ENCODE measurements around the gene KCNB1.

Gene KCNB1

DNA sequence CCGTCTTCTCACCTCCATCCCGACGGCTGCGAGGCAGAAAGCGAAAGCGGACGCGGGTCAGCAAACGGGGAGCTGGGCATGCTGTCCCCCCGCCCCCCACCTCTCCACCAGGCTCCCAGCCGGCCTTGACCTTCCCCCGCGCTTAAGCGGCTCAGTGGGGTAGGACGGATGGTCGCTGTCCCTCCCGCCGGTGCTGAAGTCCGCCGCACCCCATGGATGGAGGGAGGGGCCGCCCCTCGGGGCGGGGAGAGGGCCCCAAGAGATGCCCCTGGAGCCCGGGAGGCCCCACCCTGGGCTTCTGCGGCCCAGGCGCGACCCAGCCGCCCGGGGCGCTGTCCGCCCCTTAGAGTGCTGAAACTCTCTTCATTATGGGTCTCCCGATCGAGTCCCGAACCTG, at the start of gene KCNB1:
Gene KCNB1, minus strand, starts transcription at position 48 of the 397 bp plus-strand sequence. CDS start 188 bp downstream, outside the sequence.
- peak; percentile 27 for DNase-seq (ENCODE audit: low read depth)

DNA sequence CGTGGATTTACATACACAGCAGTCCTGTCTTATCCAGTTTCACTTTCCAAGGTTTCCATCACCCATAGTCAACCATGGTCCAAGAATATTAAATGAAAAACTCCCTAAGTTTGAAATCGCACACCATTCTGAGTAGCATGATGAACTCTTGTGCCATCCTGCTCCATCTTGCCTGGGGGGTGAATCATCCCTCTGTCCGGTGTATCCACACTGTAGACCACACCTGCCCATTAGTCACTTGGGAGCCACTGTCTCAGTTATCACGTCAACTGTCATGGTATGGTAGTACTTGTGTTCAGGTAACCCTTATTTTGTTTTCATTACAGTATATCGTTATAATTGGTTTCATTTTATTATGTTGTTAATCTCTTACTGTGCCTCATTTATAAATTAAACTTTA, 47.0 kb upstream of the KCNB1 start:
- no peak for DNase-seq (ENCODE audit: low read depth)

DNA sequence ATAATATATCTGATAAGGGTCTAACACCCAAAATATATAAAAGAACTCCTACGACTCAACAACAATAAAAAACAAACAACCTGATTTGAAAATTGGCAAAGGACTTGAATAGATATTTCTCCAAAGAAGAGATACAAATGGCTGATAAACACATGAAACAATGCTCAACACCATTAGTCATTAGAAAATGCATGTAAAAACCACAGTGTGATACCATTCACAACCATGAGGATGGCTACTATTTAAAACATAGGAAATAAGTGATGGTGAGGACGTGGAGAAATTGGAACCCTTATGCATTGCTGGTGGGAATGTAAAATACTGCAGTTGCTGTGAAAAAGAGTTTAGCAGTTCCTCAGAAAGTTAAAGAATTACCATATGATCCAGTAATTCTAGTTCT, 44.1 kb upstream of the KCNB1 start:
- DNase-seq (ENCODE audit: low read depth): no peak

DNA sequence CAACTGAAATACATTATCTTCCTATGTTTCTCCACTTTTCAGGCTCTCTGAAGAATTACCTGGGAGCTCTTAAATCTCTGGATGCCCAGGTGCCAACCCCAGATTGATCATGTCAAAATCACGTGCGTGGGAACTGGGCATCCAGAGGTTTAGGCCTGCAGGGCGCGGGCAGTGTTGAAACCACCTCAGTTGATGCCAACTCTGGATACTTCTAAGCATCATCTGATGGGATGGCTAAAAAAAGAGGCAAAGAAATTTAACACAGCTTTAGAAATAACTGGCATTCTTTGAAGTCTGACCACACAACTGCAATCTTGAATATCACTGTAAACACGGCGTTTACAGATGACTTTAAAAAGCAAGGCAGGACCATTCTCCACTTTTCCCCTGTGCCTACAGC, 43.6 kb upstream of the KCNB1 start:
- DNase-seq (ENCODE audit: low read depth): no peak

DNA sequence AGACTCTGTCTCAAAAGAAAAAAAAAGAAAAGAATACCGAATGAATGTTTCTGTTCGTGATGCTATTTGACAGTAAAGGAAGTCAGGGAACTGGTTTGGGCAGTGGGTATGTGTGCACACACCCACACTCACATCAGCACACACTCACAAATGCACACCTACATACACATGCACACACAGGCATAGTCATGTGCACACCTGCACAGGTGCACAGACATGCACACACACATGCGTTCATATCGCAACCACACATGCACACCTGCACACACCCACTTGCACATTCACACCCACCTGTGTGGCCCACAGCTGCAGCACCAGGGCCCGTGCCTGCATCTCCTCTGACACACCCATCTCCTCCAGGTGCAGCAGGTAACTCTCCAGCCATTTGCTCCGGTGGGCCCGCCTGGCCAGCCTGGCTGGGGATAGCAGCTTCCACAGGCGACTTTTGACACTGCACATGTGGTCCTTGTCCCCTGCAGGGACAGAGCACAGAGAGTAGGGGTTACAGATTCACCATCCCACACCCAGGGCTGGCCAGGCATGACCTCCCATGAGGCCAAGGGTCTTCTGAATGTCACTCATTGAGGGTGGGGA, 41.4 kb upstream of the KCNB1 start:
- DNase-seq (ENCODE audit: low read depth): no peak

DNA sequence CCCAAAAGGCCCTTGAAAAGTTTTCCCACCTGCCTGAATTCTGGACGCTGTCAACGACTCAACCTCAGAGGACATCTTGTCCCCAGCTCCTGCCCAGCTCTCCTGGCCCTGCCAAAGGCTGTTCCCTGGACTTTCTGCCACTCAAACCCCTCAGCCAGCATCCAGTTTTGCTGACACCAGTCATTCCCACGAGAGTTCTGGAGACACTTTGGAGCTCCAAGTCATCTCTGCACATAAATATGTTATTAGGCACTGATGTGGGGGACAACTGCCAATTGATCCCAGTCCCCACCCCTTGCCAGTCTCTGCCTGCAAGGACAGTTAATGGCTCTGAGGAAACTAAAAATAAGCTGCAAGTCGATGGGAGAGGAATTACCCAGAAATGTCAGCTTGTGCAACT, 38.9 kb upstream of the KCNB1 start:
- no peak for DNase-seq (ENCODE audit: low read depth)

DNA sequence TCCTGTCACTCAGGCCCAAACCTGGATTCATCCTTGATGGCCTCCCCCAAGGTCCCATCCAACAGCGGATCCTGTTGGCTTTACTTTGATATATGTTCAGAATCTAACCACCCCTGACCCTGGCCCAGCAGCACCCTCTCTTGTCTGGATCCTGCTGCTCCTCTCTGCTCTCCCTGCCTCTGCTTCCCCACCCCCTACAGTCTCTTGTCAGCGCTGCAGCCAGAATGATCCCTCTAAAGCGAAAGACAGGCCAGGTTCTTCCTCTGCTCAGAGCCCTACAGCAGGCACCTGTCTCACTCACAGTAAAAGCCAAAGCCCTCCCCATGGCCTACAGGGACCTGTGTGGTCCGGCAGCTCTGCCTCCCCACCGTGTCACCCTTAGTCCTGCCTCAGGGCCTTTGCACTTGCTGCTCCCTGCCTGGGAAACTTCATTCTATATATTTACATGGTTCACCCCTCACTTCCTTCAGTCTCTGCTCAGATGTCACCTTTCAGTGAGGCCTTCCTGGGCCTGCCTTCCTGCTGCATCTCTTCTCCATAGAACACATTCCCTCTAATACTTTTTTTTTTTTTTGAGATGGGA, 37.4 kb upstream of the KCNB1 start:
- no peak for DNase-seq (ENCODE audit: low read depth)

DNA sequence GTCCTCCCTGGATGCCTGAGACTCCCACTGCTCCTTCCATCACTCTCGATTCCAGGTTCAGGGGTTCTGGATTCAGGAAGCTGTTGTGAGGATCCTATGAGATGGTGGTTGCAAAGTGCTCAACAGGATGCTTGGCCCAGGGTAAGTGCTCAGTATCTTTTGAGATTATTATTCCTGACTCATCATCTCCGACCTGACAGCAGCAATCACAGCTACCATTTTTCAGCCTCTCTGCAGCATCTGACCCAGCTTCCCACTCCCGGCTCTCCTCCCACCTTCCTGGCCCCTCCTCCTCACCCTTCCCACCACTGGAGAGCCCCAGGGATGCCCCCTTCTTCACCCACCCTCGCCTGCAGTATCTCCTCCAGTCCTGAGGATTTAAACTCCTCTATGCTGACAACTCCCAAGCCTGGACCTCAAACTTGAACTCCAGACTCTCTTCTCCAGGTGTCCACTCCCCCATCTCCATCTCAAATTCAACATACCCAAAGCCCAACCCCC, 36.8 kb upstream of the KCNB1 start:
- DNase-seq (ENCODE audit: low read depth): no peak

DNA sequence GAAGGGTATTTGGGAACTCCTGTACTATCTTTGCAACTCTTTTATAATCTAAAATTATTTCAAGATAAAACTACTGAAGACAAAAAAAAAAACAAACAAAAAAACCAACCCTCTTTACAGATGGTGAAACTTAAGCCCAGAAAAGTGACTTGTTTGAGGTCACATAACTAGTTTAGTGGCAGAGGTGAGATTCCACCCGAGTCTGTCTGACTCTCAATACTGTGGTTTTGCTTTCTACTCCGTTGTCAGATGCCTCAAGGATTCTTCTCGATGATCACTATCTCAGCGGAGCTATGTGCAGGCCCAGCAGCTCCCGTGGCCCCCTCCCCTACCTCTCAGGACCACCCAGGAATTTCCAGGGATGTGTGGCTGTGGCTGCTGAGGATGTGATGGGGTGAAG, 36.1 kb upstream of the KCNB1 start:
- no peak for DNase-seq (ENCODE audit: low read depth)

DNA sequence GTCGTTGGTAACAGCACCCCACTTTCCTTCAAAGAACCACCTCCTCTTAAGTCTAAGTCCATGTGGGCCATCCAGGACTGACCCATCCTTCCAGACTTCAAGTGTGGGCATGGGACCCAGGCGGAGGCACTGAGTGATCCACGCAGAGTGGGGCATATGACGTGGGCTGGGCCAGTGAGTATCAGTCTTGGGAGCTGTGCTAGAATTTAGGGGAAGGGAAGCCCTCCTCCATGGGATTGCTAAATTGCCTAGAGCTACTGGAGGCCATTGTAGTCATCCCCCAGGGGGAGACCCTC, 35.3 kb upstream of the KCNB1 start:
- no peak for DNase-seq (ENCODE audit: low read depth)

DNA sequence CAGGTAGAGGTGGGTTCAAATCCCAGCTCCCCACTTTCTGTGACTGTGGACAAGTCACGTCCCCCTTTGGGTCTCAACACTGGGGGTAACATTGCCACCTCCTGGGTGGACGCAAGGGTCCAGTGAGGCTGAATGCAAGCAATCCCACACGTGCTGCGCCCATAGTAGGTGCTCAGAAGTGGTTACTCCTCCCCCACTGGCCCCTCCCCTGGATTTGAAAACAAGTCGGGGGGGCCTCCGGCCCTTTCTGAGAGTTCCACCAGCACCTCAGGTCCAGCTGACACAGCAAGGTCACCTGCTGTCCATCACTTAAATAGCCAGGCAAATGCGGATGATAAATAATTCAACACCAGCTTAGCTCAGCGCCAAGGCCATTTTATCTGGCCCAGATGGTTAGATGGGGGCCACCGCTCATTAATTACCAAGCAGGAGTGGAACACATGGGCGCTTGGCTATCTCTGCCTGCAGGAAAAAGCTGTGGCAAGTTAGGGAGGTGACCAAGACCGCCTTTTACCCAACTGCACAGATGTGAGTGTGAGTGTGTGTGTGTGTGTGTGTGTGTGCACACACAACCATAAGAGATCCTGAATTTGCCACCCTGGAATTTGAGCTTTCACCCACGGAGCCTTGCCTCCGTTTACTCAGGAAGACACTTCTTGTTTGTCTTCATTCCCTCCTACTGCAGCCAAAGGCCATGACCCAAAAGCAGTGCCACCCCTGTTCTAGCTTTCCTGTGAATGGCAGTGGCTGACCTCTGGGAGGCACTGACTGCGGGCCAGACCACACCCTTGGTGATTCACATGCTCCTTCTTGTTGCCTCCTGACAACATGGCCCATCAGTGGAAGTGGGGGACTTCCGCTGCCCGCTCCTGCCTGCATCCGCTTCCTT, 34.7 kb upstream of the KCNB1 start:
- no peak for DNase-seq (ENCODE audit: low read depth)

DNA sequence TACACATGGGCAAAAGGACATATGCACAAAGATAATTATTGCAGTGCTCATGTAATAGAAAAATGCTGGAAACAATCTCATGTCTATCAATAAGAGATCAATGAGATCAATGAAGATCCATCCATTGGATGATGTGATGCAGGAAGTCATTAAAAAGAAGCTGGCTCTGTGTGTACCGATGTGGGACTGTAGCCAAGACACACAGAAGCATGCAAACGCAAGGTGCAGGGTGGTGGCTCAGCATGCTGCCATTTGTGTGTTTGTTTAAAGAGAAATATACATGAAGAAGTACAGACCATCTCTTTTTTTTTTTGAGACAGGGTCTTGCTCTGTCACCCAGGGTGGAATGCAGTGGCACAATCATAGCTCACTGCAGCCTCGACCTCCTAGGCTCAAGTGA, 33.1 kb upstream of the KCNB1 start:
- no peak for DNase-seq (ENCODE audit: low read depth)

DNA sequence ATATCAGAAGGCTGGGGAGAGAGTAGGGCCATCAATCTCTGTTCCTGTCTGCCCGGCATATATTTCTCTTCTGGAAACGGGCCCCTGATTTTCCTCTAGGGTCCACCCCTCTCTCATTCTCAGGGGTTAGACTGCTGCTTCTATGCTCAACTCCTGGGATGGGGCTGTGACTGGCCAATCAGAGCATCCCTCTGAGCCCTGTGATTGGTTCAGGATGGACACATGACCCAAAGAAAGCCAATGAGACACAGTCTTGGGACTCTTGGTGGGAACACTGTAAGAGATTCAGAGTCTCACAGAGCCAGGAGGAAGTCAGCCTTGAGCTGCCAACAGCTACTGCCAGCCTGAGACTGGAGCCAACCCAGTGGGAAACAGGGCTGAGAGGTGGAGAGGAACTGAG, 31.0 kb upstream of the KCNB1 start:
- DNase-seq (ENCODE audit: low read depth): no peak

DNA sequence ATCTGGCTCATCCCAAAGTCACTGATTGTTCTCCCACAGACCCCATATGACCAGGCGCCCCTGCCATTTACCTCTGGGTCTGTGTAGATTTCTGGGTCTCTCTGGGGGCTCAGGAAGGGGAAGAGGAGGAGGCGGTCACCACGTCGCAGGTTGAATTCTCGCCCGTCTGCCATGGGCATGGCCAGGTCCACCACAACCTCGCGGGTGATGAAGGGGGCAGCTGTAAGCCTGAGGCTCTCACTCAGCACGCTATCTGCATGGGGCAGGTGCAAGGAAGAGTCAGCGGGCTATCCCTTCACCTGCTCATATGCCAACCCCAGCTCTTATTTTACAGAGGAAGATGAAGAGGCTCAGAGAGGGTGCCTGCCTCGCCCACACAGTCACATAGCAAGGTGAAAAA, 30.5 kb upstream of the KCNB1 start:
- DNase-seq (ENCODE audit: low read depth): no peak

DNA sequence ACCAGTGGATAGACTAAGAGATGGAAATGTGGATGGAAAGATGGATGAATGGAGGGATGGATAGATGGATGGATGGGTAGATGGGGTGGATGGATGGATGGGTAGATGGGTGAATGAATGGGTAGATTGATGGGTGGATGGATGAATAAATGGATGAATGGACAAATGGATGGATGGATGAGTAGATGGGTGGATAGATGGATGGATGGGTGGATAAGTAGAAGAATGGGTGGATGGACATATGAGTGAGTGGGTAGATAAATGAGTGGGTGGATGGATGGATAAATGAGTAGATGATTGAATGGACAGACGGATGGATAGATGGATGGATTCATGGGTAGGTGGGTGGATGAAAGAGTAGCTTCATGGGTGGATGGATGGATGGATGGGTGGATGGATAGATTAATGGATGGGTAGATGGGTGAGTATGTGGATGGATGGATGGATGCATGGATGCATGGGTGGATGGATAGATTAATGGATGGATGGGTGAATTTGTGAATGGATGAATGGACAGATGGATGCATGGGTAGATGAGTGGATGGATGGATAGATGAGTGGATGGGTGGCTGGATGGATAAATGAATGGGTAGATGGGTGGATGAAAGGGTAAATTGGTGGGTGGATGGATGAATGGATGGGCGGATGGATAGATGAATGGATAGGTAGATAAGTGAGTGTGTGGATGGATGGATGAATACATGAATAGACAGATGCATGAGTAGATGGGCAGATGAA, 29.5 kb upstream of the KCNB1 start:
- no peak for DNase-seq (ENCODE audit: low read depth)

DNA sequence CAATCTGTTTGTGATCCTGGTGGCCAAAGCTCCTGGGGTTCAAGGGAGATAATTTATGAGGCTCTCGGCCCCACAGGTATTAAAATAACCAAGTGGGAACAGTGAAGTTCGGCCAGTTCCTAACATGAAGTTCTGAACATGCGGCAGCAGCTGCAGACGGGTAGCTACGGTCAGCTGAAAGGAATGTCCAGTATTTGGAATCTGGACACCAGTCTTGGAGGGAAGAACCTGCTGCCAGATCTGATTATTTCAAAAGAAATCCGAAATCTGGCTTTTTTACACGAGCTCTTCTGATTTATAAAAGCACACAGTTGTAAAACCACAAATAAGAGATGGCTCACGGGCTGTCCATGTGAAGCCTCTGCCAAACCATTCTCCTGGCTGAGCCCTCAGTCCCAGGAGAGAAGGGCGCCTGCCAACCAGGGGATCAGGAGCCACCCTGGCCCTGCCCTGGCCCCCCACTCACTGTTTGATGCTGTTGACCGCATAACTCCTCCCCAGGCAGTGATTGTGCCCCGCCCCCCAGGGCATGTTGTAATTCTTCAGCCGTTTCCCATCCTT, 28.2 kb upstream of the KCNB1 start:
- no peak for DNase-seq (ENCODE audit: low read depth)

DNA sequence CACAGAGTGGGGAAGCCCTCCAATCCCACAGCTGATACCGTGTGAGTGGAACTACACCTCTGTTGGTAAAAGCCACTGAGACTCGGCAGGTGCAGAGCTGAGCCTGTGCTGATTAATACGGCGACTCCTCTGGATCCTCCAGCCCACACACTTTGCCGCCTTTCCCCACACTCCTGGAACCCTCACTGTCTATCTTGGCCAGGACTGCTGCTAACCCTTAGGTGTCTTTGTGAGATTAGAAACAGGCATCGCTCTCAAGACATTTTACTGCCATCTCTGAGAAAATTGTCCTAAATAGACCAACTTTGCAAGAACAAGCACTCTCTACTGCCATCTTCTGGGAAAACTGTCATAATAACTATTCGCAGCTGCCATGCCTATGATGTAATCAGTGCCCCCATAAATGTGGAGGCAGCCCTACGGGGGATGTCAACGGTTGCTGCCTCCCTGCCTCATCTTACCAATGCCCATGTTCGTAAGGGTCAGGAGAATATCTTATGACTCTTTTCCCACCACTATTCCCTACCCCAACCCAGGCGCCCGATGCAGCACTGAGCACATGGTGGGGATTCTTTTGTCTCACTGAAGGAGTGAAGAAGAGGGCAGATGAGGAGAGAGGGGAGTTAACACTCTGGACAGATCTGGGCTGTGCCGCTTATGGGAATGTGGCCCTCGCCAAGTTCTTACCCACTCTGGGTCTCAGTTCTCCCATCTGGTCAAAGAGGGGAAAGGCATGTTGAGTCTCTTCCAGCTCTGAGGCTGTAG, 26.1 kb upstream of the KCNB1 start:
- no peak for DNase-seq (ENCODE audit: low read depth)

DNA sequence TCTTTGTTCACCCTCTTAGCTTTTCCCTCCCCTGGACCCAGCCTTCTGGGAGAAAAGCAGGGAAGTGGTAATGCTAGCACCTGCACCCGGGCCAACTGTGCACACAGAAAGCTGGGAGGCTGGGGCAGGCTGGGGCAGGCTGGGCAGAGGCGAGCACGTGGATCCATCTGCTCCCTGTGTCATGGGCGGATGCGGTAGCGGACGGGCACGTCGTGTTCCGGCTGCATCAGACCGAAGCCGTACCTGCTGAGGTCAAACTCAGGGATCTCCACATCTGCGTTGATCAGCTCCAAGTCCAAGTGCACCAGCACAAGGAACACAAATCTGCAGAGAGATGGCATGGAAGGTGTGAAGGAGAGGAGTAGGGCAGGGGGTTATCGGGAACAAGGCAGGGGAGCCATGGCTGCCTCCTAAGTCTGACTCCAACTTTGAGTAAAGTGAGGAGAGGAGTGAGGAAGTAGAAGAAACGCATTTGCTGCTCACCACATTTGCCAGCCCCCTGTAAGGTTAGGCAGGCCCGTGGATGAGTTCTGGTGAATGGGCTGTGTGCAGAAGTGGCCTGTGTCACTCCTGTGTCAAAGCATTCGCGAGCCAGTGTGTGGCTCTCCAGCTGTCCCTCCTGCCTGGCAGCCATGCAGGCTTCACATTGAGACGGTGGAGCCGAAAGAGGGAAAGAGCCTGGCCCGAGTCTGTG, 25.4 kb upstream of the KCNB1 start:
- no peak for DNase-seq (ENCODE audit: low read depth)

DNA sequence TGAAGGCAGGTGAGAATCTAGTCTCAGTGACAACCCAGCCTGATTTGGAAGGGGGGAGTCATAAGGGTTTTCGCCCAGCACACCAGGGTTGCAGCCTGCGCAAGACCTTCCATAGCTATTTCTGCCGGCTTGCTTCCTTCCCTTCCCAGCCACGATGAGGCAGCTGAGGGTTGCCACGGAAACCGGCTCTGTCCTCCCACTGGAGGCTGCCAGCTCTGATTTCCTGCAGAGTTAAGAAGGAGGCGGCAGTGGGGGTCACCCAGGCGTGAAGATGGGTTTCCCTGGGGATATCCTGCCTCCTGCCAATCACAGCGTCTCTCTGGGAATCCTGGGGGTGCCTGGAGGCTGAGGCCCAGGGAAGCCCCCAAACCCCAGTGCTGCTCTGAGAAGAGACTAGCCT, 23.1 kb upstream of the KCNB1 start:
- DNase-seq (ENCODE audit: low read depth): no peak

DNA sequence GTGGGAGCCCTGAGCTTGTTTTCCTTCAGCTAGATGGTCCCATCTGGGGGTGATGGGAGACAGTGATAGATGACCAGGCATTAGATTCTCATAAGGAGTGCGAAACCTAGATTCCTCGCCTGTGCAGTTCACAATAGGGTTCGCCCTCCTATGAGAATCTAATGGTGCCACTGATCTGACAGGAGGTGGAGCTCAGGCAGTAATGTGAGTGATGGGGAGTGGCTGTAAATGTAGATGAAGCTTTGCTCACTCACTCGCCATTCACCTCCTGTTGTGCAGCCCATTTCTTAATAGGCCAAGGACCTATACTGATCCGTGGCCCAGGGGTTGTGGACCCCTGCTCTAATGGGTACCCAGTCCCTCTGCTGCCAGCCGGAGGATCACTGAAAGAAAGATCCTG, 20.7 kb upstream of the KCNB1 start:
- DNase-seq (ENCODE audit: low read depth): no peak

DNA sequence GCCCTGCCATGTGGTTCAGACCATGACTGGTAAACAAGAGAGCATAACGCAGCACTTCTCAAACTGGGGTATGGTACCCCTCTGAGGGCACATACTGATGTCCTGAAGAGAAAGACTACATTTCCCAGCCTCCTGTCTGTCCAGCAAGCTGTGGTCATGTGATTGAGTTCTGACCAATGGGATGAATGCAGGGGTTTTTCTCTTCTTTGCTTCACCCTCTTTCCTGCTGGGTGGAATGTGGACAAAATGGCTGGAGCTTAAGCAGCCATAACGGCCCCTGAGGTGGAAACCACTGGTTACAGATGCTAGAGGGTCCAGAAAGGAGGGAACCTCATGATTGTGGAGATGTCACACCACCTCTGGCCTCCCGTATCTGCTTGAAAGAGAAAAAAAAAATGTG, 19.4 kb upstream of the KCNB1 start:
- no peak for DNase-seq (ENCODE audit: low read depth)

Measured in activated T-cell treated with anti-CD3 and anti-CD28 coated beads for 24 hours (primary cell).